DND-41 (cell line): ENCODE results near the gene RCCD1.

Experiments
- CTCF ChIP-seq: IDR thresholded peaks from 2 replicates; pipeline ENCODE4 v1.5.1; 2012; ENCODE audit warnings: borderline replicate concordance, low read length, moderate library complexity, mild to moderate bottlenecking; ENCODE audit not compliant: poor library complexity, severe bottlenecking; ENCODE audit errors: extremely low read depth
- EZH2 ChIP-seq: IDR thresholded peaks from 3 replicates; pipeline ENCODE4 v1.6.1; 2012; ENCODE audit warnings: borderline replicate concordance, low read depth, mild to moderate bottlenecking, moderate library complexity, low read length, inconsistent platforms; ENCODE audit not compliant: severe bottlenecking

GRCh38 chr15:90986790-90987507 is 32.3 kb downstream of the RCCD1 start:
- no peak for TF ChIP-seq CTCF
- no peak for TF ChIP-seq EZH2
